Ramos (cell line): ENCODE results near the gene CPEB1.

ENCODE experiments used
- in situ Hi-C: fragments of 300-500 bp; cut with MboI; formaldehyde crosslinking; loops from one replicate; pipeline ENCODE4 v1.14.3; 2022; ENCODE audit warnings: low sequenced_read_pairs; ENCODE audit not compliant: unreplicated experiment

The CPEB1 gene

GRCh38 chr15:82599862-82600261, 47.3 kb downstream of the CPEB1 start:
- in situ Hi-C loops, result no loop called here

GRCh38 chr15:82597815-82598214, 49.3 kb downstream of the CPEB1 start:
- in situ Hi-C loops, result no loop called here

GRCh38 chr15:82595766-82596165, 51.4 kb downstream of the CPEB1 start:
- in situ Hi-C loops, result no loop called here

- in situ Hi-C loops, result no loop called here
Observed at GRCh38 chr15:82595203-82595602, 52.0 kb downstream of the CPEB1 start.

GRCh38 chr15:82587805-82588204, 59.4 kb downstream of the CPEB1 start:
- in situ Hi-C loops, result no loop called here

- in situ Hi-C loops, result no loop called here
Observed at GRCh38 chr15:82585072-82585471, 62.1 kb downstream of the CPEB1 start.

- in situ Hi-C loops, result no loop called here
Observed at GRCh38 chr15:82580713-82581112, 66.5 kb downstream of the CPEB1 start.

GRCh38 chr15:82575335-82575734, 71.8 kb downstream of the CPEB1 start:
- in situ Hi-C loops, result no loop called here

GRCh38 chr15:82572986-82573385, 74.2 kb downstream of the CPEB1 start:
- in situ Hi-C loops, result no loop called here

- in situ Hi-C loops, result no loop called here
Observed at GRCh38 chr15:82572311-82572710, 74.9 kb downstream of the CPEB1 start.

- in situ Hi-C loops, result no loop called here
Observed at GRCh38 chr15:82571722-82572222, 75.4 kb downstream of the CPEB1 start.

- in situ Hi-C loops, result no loop called here
Observed at GRCh38 chr15:82570721-82571508, 76.2 kb downstream of the CPEB1 start.

GRCh38 chr15:82569834-82570233, 77.3 kb downstream of the CPEB1 start:
- in situ Hi-C loops, result no loop called here

- in situ Hi-C loops, result no loop called here
Observed at GRCh38 chr15:82568986-82569385, 78.2 kb downstream of the CPEB1 start.

GRCh38 chr15:82567661-82568060, 79.5 kb downstream of the CPEB1 start:
- in situ Hi-C loops, result no loop called here

- in situ Hi-C loops, result no loop called here
Observed at GRCh38 chr15:82566690-82567089, 80.5 kb downstream of the CPEB1 start.

- in situ Hi-C loops, result no loop called here
Observed at GRCh38 chr15:82558502-82558901, 88.7 kb downstream of the CPEB1 start.

- in situ Hi-C loops, result no loop called here
Observed at GRCh38 chr15:82556315-82557035, 90.7 kb downstream of the CPEB1 start.

GRCh38 chr15:82554849-82555248, 92.3 kb downstream of the CPEB1 start:
- in situ Hi-C loops, result no loop called here

- in situ Hi-C loops, result no loop called here
Observed at GRCh38 chr15:82554351-82554750, 92.8 kb downstream of the CPEB1 start.

- in situ Hi-C loops, result no loop called here
Observed at GRCh38 chr15:82553846-82554245, 93.3 kb downstream of the CPEB1 start.
